Kasumi-1 (cell line): ENCODE results near the gene ZFP82.

Experiments used
- DNase-seq, 2 experiments: peaks; one replicate each; lab custom pipeline; 2025; lab: John Stamatoyannopoulos, UW

The ZFP82 gene

DNA sequence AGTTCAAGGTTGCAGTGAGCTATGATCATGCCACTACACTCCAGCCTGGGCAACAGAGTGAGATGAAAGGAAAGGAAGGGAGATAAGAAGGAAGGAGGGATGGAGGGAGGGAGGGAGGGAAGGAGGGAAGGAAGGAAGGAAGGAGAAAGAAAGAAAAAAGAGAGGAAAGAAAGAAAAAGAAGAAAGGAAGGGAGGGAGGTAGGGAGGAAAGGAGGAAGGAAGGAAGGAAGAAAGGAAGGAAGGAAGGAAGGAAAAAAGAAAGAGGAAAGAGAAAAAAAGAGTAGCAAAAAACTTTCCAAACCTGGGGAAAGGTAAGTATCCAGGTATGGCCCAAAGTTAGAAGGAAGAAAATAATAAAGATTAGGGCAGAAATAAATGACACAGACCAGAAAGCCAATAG, 46.6 kb downstream of the ZFP82 start:
- no peak for DNase-seq

DNA sequence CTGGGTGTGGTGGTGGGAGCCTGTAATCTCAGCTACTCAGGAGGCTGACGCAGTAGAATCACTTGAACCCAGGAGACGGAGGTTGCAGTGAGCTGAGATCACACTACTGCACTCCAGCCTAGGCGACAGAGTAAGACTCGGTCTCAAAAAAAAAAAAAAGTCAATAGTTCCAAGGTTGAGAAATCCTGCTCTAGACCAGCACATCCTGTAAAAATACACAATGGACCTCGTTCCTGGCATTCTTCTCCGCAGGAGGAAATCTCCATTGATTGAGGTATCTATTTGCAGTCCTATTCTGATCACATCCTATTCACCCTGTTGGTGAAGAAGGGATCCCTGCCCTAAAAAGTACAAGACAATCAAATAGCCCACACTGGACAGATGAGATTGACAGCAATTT, 54.6 kb downstream of the ZFP82 start:
- no peak for DNase-seq
